Uterus (tissue), 2 donors: ENCODE data around the gene ABHD16B.
"Not testable (repeated sequence)": the region's sequence is repeated elsewhere in the genome, so short reads cannot be mapped to it uniquely, and the experiment has no call there.

Experiments
- CTCF ChIP-seq, 4 experiments: fragments of 200-600 bp in 2 of 4; fragments of 450-650 bp in 2 of 4; sonication (generic) in 2 of 4; IDR thresholded peaks; one replicate each; pipeline ENCODE4 v1.5.1; 2016 to 2019; ENCODE audit warnings: antibody characterized with exemption in 4 of 4, mild to moderate bottlenecking in 2 of 4, moderate library complexity in 1 of 4
- POLR2A ChIP-seq, 2 donors: fragments of 450-650 bp; IDR thresholded peaks; one replicate each; pipeline ENCODE4 v1.6.1; 2016; ENCODE audit warnings: antibody characterized with exemption in 2 of 2, mild to moderate bottlenecking in 1 of 2, moderate library complexity in 1 of 2

- not testable (repeated sequence) for TF ChIP-seq CTCF, POLR2A (IDR thresholded peaks at IDR 0.05)
These were observed 7.6 kb upstream of the ABHD16B start for GRCh38 chr20:63853733-63854068.
